Panc1 (cell line): Measurements from ENCODE around the gene OR5H15. TPM values are rescaled to one million over a fixed set of nuclear protein-coding genes. Genes with fewer than 3 reads are reported as not detected.
"Not testable (repeated sequence)": the region's sequence is repeated elsewhere in the genome, so short reads cannot be mapped to it uniquely, and the experiment has no call there.

Experiments
- ATAC-seq: fragments of 200-7000 bp; cut with Tn5 transposase; 2 replicates; pipeline ENCODE4 v1.9.1; 2020; ENCODE audit warnings: mild to moderate bottlenecking, moderate library complexity
- BruUV-seq: library from RNA; stranded (reverse); fragments of 400-500 nt; replicated peaks from 2 replicates; lab custom pipeline; 2021; lab: Mats Ljungman, UMichigan
- CTCF ChIA-PET: fragments of 300-600 bp; sonication (Branson Sonifier 250); formaldehyde crosslinking; loops from one replicate; lab custom pipeline; 2022; ENCODE audit warnings: antibody characterized with exemption; lab: Charles Lee
- POLR2A ChIA-PET: fragments of 300-600 bp; sonication (Branson Sonifier 250); formaldehyde crosslinking; loops from one replicate; lab custom pipeline; 2022; ENCODE audit warnings: antibody characterized with exemption; lab: Charles Lee
- DNase-seq: peaks from one replicate; pipeline ENCODE4 v3.0.0-alpha.2; 2010; ENCODE audit warnings: low read depth, low spot score
- H3K27ac ChIP-seq: 2 replicates; pipeline ENCODE4 v1.5.1; 2011; ENCODE audit warnings: mild to moderate bottlenecking, low read length, inconsistent platforms
- H3K27me3 ChIP-seq: fragments of 200-500 bp; sonication (Bioruptor generic); 2 replicates; pipeline ENCODE4 v1.6.0; 2014; ENCODE audit warnings: low read length, inconsistent platforms; ENCODE audit not compliant: control insufficient read depth, insufficient read depth
- H3K36me3 ChIP-seq: fragments of 200-500 bp; sonication (Bioruptor generic); 2 replicates; pipeline ENCODE4 v1.5.1; 2014; ENCODE audit warnings: inconsistent platforms, mild to moderate bottlenecking, low read length, moderate library complexity; ENCODE audit not compliant: control insufficient read depth, insufficient read depth
- H3K4me1 ChIP-seq: 2 replicates; pipeline ENCODE4 v1.5.1; 2011; ENCODE audit warnings: inconsistent platforms, mild to moderate bottlenecking, low read length, moderate library complexity; ENCODE audit not compliant: control insufficient read depth, insufficient read depth
- H3K4me3 ChIP-seq, 2 experiments: 2 replicates each; pipeline ENCODE4 v1.5.1; 2011 to 2012; ENCODE audit warnings: low read depth in 2 of 2, low read length in 2 of 2, mild to moderate bottlenecking in 2 of 2, inconsistent platforms in 1 of 2, moderate library complexity in 1 of 2
- H3K9me3 ChIP-seq: fragments of 200-500 bp; sonication (Bioruptor generic); 2 replicates; pipeline ENCODE4 v1.5.1; 2014; ENCODE audit warnings: low read depth, mild to moderate bottlenecking, inconsistent platforms, low read length, moderate library complexity; ENCODE audit not compliant: control insufficient read depth, insufficient read depth
- POLR2AphosphoS5 ChIP-seq: IDR thresholded peaks from 2 replicates; pipeline ENCODE4 v1.6.1; 2012; ENCODE audit warnings: mild to moderate bottlenecking, low read depth, low read length, moderate library complexity
- SIN3A ChIP-seq: IDR thresholded peaks from 2 replicates; pipeline ENCODE4 v1.6.1; 2012; ENCODE audit warnings: low read depth, mild to moderate bottlenecking, low read length, moderate library complexity, borderline replicate concordance; ENCODE audit not compliant: insufficient read depth
- TCF7L2 ChIP-seq: IDR thresholded peaks from 2 replicates; pipeline ENCODE4 v1.6.1; 2011; ENCODE audit warnings: mild to moderate bottlenecking, low read depth, low read length, inconsistent platforms
- in situ Hi-C: cut with HindIII; loops from 2 replicates; pipeline ENCODE4 v1.10.0; 2016; ENCODE audit warnings: low sequenced_read_pairs, low pct_unique_long_range_greater_than_20kb
- intact Hi-C: fragments of 100-400 bp; cut with micrococcal nuclease; formaldehyde crosslinking; loops from one replicate; pipeline ENCODE4 v1.10.0; 2022; ENCODE audit not compliant: unreplicated experiment
- total RNA-seq: library from RNA; stranded (reverse); gene quantifications from one replicate; pipeline ENCODE4 v1.2.1, GENCODE V29; 2021; ENCODE audit not compliant: unreplicated experiment
- TF ChIP-seq, protein P1 (sequence below), 2 experiments: IDR thresholded peaks; 2 replicates each; pipeline ENCODE4 v1.6.1; 2011 to 2012; ENCODE audit warnings: low read depth in 2 of 2, control low read depth in 1 of 2, low read length in 1 of 2, mild to moderate bottlenecking in 1 of 2, moderate library complexity in 1 of 2; ENCODE audit not compliant: insufficient read depth in 1 of 2
- TF ChIP-seq, protein P2 (sequence below): fragments of 450-650 bp; IDR thresholded peaks from 2 replicates; pipeline ENCODE4 v1.5.1; 2017; ENCODE audit warnings: mild to moderate bottlenecking

The OR5H15 gene
- total RNA-seq, 1 experiment from 2014 or later, result not detected

DNA sequence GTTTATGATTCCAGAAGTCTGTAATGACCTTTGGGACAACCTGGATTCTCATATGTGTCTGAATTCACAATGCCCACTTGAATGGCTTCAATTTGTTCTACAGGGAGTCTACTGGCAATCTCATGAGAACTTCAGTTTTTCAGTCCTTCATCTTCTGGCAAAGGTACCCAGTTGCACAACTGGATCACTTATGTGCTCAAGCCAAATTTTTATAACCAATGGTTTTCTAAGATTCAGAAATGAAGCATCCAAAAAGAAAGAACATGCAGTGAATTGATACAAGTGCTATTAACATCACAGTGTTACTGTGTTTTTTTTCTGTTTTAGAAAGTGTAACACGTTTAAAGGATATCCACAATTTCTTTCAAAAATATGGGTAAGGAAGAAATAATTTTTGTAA is 19.3 kb upstream of the OR5H15 start, which contains the start of gene OR5H14:
Gene OR5H14, plus strand, starts transcription at position 301 of the 400 bp plus-strand sequence. CDS start 1,907 bp downstream, outside the sequence.
- ChIA-PET CTCF (no interaction called here), POLR2A (no interaction called here)
- no peak for TF ChIP-seq TCF7L2
- TF ChIP-seq, protein P1, sequence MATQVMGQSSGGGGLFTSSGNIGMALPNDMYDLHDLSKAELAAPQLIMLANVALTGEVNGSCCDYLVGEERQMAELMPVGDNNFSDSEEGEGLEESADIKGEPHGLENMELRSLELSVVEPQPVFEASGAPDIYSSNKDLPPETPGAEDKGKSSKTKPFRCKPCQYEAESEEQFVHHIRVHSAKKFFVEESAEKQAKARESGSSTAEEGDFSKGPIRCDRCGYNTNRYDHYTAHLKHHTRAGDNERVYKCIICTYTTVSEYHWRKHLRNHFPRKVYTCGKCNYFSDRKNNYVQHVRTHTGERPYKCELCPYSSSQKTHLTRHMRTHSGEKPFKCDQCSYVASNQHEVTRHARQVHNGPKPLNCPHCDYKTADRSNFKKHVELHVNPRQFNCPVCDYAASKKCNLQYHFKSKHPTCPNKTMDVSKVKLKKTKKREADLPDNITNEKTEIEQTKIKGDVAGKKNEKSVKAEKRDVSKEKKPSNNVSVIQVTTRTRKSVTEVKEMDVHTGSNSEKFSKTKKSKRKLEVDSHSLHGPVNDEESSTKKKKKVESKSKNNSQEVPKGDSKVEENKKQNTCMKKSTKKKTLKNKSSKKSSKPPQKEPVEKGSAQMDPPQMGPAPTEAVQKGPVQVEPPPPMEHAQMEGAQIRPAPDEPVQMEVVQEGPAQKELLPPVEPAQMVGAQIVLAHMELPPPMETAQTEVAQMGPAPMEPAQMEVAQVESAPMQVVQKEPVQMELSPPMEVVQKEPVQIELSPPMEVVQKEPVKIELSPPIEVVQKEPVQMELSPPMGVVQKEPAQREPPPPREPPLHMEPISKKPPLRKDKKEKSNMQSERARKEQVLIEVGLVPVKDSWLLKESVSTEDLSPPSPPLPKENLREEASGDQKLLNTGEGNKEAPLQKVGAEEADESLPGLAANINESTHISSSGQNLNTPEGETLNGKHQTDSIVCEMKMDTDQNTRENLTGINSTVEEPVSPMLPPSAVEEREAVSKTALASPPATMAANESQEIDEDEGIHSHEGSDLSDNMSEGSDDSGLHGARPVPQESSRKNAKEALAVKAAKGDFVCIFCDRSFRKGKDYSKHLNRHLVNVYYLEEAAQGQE (IDR thresholded peaks at IDR 0.05; ENCODE audit: insufficient read depth in 1 of 2, low read depth in 2 of 2, low read length in 1 of 2), result no peak
- TF ChIP-seq, protein P2, sequence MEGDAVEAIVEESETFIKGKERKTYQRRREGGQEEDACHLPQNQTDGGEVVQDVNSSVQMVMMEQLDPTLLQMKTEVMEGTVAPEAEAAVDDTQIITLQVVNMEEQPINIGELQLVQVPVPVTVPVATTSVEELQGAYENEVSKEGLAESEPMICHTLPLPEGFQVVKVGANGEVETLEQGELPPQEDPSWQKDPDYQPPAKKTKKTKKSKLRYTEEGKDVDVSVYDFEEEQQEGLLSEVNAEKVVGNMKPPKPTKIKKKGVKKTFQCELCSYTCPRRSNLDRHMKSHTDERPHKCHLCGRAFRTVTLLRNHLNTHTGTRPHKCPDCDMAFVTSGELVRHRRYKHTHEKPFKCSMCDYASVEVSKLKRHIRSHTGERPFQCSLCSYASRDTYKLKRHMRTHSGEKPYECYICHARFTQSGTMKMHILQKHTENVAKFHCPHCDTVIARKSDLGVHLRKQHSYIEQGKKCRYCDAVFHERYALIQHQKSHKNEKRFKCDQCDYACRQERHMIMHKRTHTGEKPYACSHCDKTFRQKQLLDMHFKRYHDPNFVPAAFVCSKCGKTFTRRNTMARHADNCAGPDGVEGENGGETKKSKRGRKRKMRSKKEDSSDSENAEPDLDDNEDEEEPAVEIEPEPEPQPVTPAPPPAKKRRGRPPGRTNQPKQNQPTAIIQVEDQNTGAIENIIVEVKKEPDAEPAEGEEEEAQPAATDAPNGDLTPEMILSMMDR, result no peak
- TF ChIP-seq SIN3A, result no peak
- no peak for TF ChIP-seq POLR2AphosphoS5
- no peak for ATAC-seq
- no peak within 1 kb of the TSS for H3K4me3 ChIP-seq
- H3K27ac ChIP-seq, result no peak within 1 kb of the TSS
- intact Hi-C loops, result no loop called here
- no peaks in the 10 kb centered on the region for H3K27me3 ChIP-seq
- no TSS peak for BruUV-seq
- no peaks in the 10 kb centered on the region for H3K4me1 ChIP-seq
- no peaks in the 10 kb centered on the region for H3K9me3 ChIP-seq
- DNase-seq, result no peak
- in situ Hi-C loops, result no loop called here
- no peaks in the 10 kb centered on the region for H3K36me3 ChIP-seq

DNA sequence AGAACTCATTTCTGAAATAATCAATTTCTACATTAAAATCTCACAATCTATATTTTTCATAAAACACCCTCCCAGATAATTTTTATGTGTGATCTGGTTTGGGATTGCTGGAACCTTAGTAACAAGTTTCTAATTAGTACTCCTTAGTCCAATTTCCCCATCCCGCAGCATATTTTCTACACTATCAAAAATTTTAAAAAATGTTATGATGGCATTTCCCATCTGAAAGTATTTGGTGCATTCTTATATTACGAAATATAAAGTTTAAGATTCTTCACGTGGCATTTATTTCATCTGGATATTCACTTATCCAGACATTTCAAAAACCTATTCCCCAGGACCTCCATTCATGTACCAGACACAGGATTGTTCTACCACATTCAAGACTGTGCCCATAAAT is 17.7 kb upstream of the OR5H15 start:
- DNase-seq (no peak), ATAC-seq (no peak)
- intact Hi-C loops (no loop called here), in situ Hi-C loops (no loop called here)
- ChIA-PET CTCF (no interaction called here), POLR2A (no interaction called here)
- H3K4me1 ChIP-seq, result no peaks in the 10 kb centered on the region
- H3K27ac ChIP-seq, result no peak overlapping the region
- no peaks in the 10 kb centered on the region for H3K9me3 ChIP-seq
- H3K27me3 ChIP-seq, result no peaks in the 10 kb centered on the region
- BruUV-seq, result no TSS peak
- TF ChIP-seq, protein P1 (IDR thresholded peaks at IDR 0.05; ENCODE audit: insufficient read depth in 1 of 2, low read depth in 2 of 2, low read length in 1 of 2), result no peak
- TF ChIP-seq POLR2AphosphoS5 (no peak), SIN3A (no peak), TCF7L2 (no peak)
- TF ChIP-seq, protein P2, result no peak
- no peaks in the 10 kb centered on the region for H3K36me3 ChIP-seq
- no peak overlapping the region for H3K4me3 ChIP-seq

DNA sequence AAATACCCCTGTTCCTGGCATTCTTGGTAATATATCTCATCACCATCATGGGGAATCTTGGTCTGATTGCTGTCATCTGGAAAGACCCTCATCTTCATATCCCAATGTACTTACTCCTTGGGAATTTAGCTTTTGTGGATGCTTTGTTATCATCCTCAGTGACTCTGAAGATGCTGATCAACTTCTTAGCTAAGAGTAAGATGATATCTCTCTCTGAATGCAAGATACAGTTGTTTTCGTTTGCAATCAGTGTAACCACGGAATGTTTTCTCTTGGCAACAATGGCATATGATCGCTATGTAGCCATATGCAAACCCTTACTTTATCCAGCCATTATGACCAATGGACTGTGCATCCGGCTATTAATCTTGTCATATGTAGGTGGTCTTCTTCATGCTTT is 17.0 kb upstream of the OR5H15 start:
- H3K4me3 ChIP-seq, H3K36me3 ChIP-seq, ATAC-seq, H3K27me3 ChIP-seq, DNase-seq, CTCF ChIA-PET, in situ Hi-C loops, intact Hi-C loops, BruUV-seq, H3K9me3 ChIP-seq, H3K27ac ChIP-seq, H3K4me1 ChIP-seq, POLR2A ChIA-PET: not testable (repeated sequence)
